Stimulated activated CD8-positive, alpha-beta memory T cell treated with anti-CD3 and anti-CD28 coated beads, Interleukin-2, amount 100 ng/mL, for 1 hour (primary cell): ENCODE results near the gene SF3B2.

Experiments
- DNase-seq, 2 donors: peaks; one replicate each; pipeline ENCODE4 v3.0.0-alpha.2; 2020; ENCODE audit warnings: low read depth in 2 of 2

The SF3B2 gene

GRCh38 chr11:66050581-66051231 lies 1.5 kb upstream of the SF3B2 start:
- DNase-seq = no peak

GRCh38 chr11:66051371-66051765 lies 796 bp upstream of the SF3B2 start:
- DNase-seq = no peak

- no peak for DNase-seq
Measured at GRCh38 chr11:66052664-66052982, 459 bp downstream of the SF3B2 start.

GRCh38 chr11:66055021-66055420 lies 2.9 kb downstream of the SF3B2 start:
- no peak for DNase-seq

- no peak for DNase-seq
Measured at GRCh38 chr11:66056501-66056900, 4.3 kb downstream of the SF3B2 start.

- no peak for DNase-seq
Measured at GRCh38 chr11:66059966-66060680, 8.0 kb downstream of the SF3B2 start.

GRCh38 chr11:66061268-66061667 lies 9.1 kb downstream of the SF3B2 start:
- no peak for DNase-seq

- DNase-seq = no peak
Measured at GRCh38 chr11:66062408-66062807, 10.2 kb downstream of the SF3B2 start.

GRCh38 chr11:66063900-66064299 lies 11.7 kb downstream of the SF3B2 start:
- no peak for DNase-seq

GRCh38 chr11:66064571-66064970 lies 12.4 kb downstream of the SF3B2 start:
- no peak for DNase-seq

GRCh38 chr11:66066751-66067150 lies 14.6 kb downstream of the SF3B2 start:
- DNase-seq = no peak

- no peak for DNase-seq
Measured at GRCh38 chr11:66067640-66068039, 15.5 kb downstream of the SF3B2 start.

- DNase-seq = peak; percentile 53 to 64
Measured at GRCh38 chr11:66068154-66068821, 16.1 kb downstream of the SF3B2 start.

GRCh38 chr11:66068923-66069714 lies 17.0 kb downstream of the SF3B2 start:
- DNase-seq = no peak

- DNase-seq = peak; percentile 59
Measured at GRCh38 chr11:66069715-66070603, 17.8 kb downstream of the SF3B2 start, which contains the start of gene PACS1. TSS of gene PACS1 (plus strand) at chr11:66070272. CDS start at chr11:66070487, 215 bp downstream.

GRCh38 chr11:66070604-66071380 lies 18.6 kb downstream of the SF3B2 start:
- no peak for DNase-seq

- DNase-seq = no peak
Measured at GRCh38 chr11:66071381-66071801, 19.2 kb downstream of the SF3B2 start.

- no peak for DNase-seq
Measured at GRCh38 chr11:66072081-66072480, 19.9 kb downstream of the SF3B2 start.

GRCh38 chr11:66072518-66072917 lies 20.4 kb downstream of the SF3B2 start:
- DNase-seq = no peak

- no peak for DNase-seq
Measured at GRCh38 chr11:66073669-66074068, 21.5 kb downstream of the SF3B2 start.
